Astrocyte (in vitro differentiated cells and primary cell): ENCODE measurements around the gene ETS1. TPM values are rescaled to one million over a fixed set of nuclear protein-coding genes. Genes with fewer than 3 reads are reported as not detected.

Source experiments
- DNase-seq: peaks from one replicate; pipeline ENCODE4 v3.0.0-alpha.2; 2010; ENCODE audit warnings: low read depth
- FAIRE-seq: peaks from 2 replicates; lab custom pipeline; 2011; peaks lifted over from hg19 to GRCh38; lab: Jason Lieb, UNC
- H2AFZ ChIP-seq: 2 replicates; pipeline ENCODE4 v1.6.0; 2012; ENCODE audit warnings: low read depth, low read length, inconsistent platforms
- H3K27ac ChIP-seq: 2 replicates; pipeline ENCODE4 v1.5.1; 2011; ENCODE audit warnings: low read depth, low read length, inconsistent platforms
- H3K27me3 ChIP-seq: 2 replicates; pipeline ENCODE4 v1.6.0; 2011; ENCODE audit warnings: low read length, inconsistent platforms; ENCODE audit not compliant: insufficient read depth
- H3K36me3 ChIP-seq: 2 replicates; pipeline ENCODE4 v1.5.1; 2011; ENCODE audit warnings: low read length, inconsistent platforms; ENCODE audit not compliant: insufficient read depth
- H3K4me1 ChIP-seq: 2 replicates; pipeline ENCODE4 v1.5.1; 2011; ENCODE audit warnings: low read length, inconsistent platforms; ENCODE audit not compliant: insufficient read depth
- H3K4me2 ChIP-seq: 2 replicates; pipeline ENCODE4 v1.6.0; 2012; ENCODE audit warnings: low read length, inconsistent platforms
- H3K4me3 ChIP-seq: 2 replicates; pipeline ENCODE4 v1.5.1; 2011; ENCODE audit warnings: low read depth, mild to moderate bottlenecking, low read length, inconsistent platforms; ENCODE audit not compliant: insufficient read depth
- H3K79me2 ChIP-seq: 2 replicates; pipeline ENCODE4 v1.6.0; 2012; ENCODE audit warnings: mild to moderate bottlenecking, low read length, inconsistent platforms; ENCODE audit not compliant: insufficient read depth
- H3K9ac ChIP-seq: 2 replicates; pipeline ENCODE4 v1.6.0; 2012; ENCODE audit warnings: mild to moderate bottlenecking, low read length, inconsistent platforms
- H3K9me3 ChIP-seq: 2 replicates; pipeline ENCODE4 v1.5.1; 2012; ENCODE audit warnings: low read depth, mild to moderate bottlenecking, low read length, inconsistent platforms; ENCODE audit not compliant: insufficient read depth
- H4K20me1 ChIP-seq: 2 replicates; pipeline ENCODE4 v1.6.0; 2012; ENCODE audit warnings: low read length, inconsistent platforms; ENCODE audit not compliant: insufficient read depth
- H3K27ac Mint-ChIP-seq: one replicate; pipeline ENCODE4 v1.8.0; 2021; ENCODE audit warnings: mild to moderate bottlenecking, mixed read lengths; ENCODE audit not compliant: unreplicated experiment
- H3K27me3 Mint-ChIP-seq: one replicate; pipeline ENCODE4 v1.8.0; 2021; ENCODE audit warnings: low read depth, mixed read lengths; ENCODE audit not compliant: unreplicated experiment
- H3K36me3 Mint-ChIP-seq: one replicate; pipeline ENCODE4 v1.8.0; 2021; ENCODE audit warnings: low read depth, mixed read lengths; ENCODE audit not compliant: unreplicated experiment
- H3K4me1 Mint-ChIP-seq: one replicate; pipeline ENCODE4 v1.8.0; 2021; ENCODE audit warnings: low read depth, mixed read lengths; ENCODE audit not compliant: unreplicated experiment
- H3K4me3 Mint-ChIP-seq: one replicate; pipeline ENCODE4 v1.8.0; 2021; ENCODE audit warnings: mild to moderate bottlenecking, moderate library complexity, mixed read lengths; ENCODE audit not compliant: unreplicated experiment
- H3K9me3 Mint-ChIP-seq: one replicate; pipeline ENCODE4 v1.8.0; 2021; ENCODE audit warnings: mild to moderate bottlenecking, mixed read lengths; ENCODE audit not compliant: unreplicated experiment
- CTCF ChIP-seq: IDR thresholded peaks from 2 replicates; pipeline ENCODE4 v1.5.1; 2011; ENCODE audit warnings: low read depth, mild to moderate bottlenecking, inconsistent platforms, low read length, moderate library complexity; ENCODE audit not compliant: insufficient read depth
- EZH2 ChIP-seq: IDR thresholded peaks from 2 replicates; pipeline ENCODE4 v1.6.1; 2012; ENCODE audit warnings: mild to moderate bottlenecking, low read length, inconsistent platforms; ENCODE audit not compliant: insufficient read depth
- total RNA-seq: library from RNA; stranded (reverse); gene quantifications from 2 replicates; pipeline ENCODE4 v1.2.1, GENCODE V29; 2021

Gene ETS1
- total RNA-seq, 1 donor from 2014 or later = 107 TPM

DNA sequence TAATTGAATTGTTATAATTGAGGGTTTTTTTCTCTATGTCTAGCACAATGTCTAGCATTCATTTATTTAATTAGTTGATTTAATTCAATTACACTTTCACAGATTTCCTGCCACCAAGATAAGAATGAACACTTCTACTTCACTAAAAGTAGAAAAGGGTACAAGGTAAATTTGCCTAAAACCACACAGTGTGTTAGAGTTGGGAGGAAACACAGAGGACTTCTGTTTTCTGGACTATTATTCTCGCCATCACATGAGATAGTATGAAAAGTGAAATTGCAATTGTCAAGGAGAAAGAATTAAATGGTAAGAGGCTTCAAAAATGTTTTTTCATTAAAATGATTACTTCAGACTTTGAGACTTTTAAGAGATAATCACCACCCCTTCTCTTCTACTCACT is 109.5 kb downstream of the ETS1 start:
- no peaks in the 10 kb centered on the region for H3K9me3 Mint-ChIP-seq
- Histone ChIP-seq H3K79me2 (peaks cover 88% of the 10 kb centered on the region), H3K9me3 (no peaks in the 10 kb centered on the region), H3K4me1 (peaks cover 9% of the 10 kb centered on the region), H3K4me3 (no peak overlapping the region), H3K36me3 (peaks cover 50% of the 10 kb centered on the region), H3K27me3 (no peaks in the 10 kb centered on the region), H3K27ac (no peak overlapping the region), H2AFZ (no peak overlapping the region), H4K20me1 (peaks cover 42% of the 10 kb centered on the region), H3K9ac (no peak overlapping the region), H3K4me2 (no peak overlapping the region)
- FAIRE-seq = no peak
- no peak overlapping the region for H3K27ac Mint-ChIP-seq
- no peaks in the 10 kb centered on the region for H3K27me3 Mint-ChIP-seq
- peaks cover 70% of the 10 kb centered on the region for H3K4me1 Mint-ChIP-seq
- peaks cover 36% of the 10 kb centered on the region for H3K36me3 Mint-ChIP-seq
- TF ChIP-seq EZH2 = no peak
- TF ChIP-seq CTCF = no peak
- DNase-seq = no peak
- H3K4me3 Mint-ChIP-seq = no peak overlapping the region

DNA sequence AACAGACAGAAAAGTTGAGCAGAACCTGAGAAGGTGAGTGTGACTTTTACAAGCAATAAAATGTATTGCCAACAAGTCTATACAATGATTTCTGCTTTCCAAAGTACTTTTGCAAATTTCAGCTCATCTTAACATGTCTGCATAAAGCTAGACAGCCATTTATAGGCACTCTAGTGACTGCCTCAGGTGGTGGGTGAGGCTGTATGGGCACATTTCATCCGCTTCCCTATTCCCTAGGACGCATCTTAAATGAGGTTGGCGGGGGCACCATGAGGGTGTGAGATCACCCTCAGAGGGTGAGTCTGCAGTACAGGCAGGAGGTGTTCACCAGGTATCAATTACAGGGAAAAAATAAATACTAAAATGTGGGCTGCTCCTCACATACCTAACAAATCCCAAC is 110.1 kb downstream of the ETS1 start:
- Mint-ChIP-seq H3K9me3 (no peaks in the 10 kb centered on the region), H3K4me1 (peaks cover 74% of the 10 kb centered on the region), H3K27ac (peak overlapping the region; percentile 22), H3K27me3 (no peaks in the 10 kb centered on the region), H3K36me3 (peaks cover 40% of the 10 kb centered on the region), H3K4me3 (peak overlapping the region; percentile 35)
- Histone ChIP-seq H3K27me3 (no peaks in the 10 kb centered on the region), H3K9ac (no peak overlapping the region), H4K20me1 (peaks cover 46% of the 10 kb centered on the region), H3K79me2 (peaks cover 88% of the 10 kb centered on the region), H3K4me2 (no peak overlapping the region), H3K4me3 (no peak overlapping the region), H3K4me1 (peaks cover 9% of the 10 kb centered on the region), H3K36me3 (peaks cover 50% of the 10 kb centered on the region), H3K27ac (peak overlapping the region; percentile 3), H2AFZ (no peak overlapping the region), H3K9me3 (no peaks in the 10 kb centered on the region)
- DNase-seq (no peak), FAIRE-seq (no peak)
- TF ChIP-seq CTCF (no peak), EZH2 (no peak)

DNA sequence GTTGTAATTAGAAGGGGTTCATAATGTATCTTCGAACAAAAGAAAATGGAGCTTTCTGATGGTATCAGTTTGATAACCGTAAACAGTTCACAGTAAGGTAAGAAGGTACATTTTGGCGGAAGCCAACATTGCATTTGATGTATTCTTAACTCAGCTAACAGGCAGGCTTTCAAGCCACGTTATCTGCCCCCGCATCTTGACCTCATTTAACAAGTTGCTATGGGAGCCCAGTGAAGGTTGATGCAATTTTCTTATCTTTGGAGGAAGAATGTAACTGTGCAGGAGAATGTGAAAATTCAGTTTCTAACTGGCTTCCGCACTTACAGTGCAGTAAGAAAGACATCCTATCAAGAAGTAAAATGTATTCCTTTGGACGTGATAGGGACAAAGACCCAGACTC is 110.6 kb downstream of the ETS1 start:
- no peak overlapping the region for H3K4me3 Mint-ChIP-seq
- no peaks in the 10 kb centered on the region for H3K9me3 ChIP-seq
- peak overlapping the region; percentile 22 for H3K27ac Mint-ChIP-seq
- no peak overlapping the region for H3K4me2 ChIP-seq
- no peaks in the 10 kb centered on the region for H3K27me3 ChIP-seq
- H4K20me1 ChIP-seq = peaks cover 46% of the 10 kb centered on the region
- peaks cover 53% of the 10 kb centered on the region for H3K36me3 ChIP-seq
- FAIRE-seq (no peak), DNase-seq (peak; percentile 86)
- TF ChIP-seq EZH2 (no peak), CTCF (no peak)
- no peak overlapping the region for H3K9ac ChIP-seq
- H3K27me3 Mint-ChIP-seq = no peaks in the 10 kb centered on the region
- peaks cover 89% of the 10 kb centered on the region for H3K79me2 ChIP-seq
- no peaks in the 10 kb centered on the region for H3K9me3 Mint-ChIP-seq
- H3K4me1 ChIP-seq = peaks cover 15% of the 10 kb centered on the region
- peaks cover 74% of the 10 kb centered on the region for H3K4me1 Mint-ChIP-seq
- no peak overlapping the region for H3K4me3 ChIP-seq
- no peak overlapping the region for H2AFZ ChIP-seq
- H3K27ac ChIP-seq = peak overlapping the region; percentile 34
- H3K36me3 Mint-ChIP-seq = peaks cover 42% of the 10 kb centered on the region
